HG03565 (cell line): ENCODE data around the gene TTBK1.

ENCODE experiments used
- ATAC-seq: cut with Tn5 transposase; IDR thresholded peaks from one replicate; pipeline ENCODE4 v1.9.1; 2021; ENCODE audit warnings: mild to moderate bottlenecking, moderate library complexity; ENCODE audit not compliant: unreplicated experiment

The TTBK1 gene

DNA sequence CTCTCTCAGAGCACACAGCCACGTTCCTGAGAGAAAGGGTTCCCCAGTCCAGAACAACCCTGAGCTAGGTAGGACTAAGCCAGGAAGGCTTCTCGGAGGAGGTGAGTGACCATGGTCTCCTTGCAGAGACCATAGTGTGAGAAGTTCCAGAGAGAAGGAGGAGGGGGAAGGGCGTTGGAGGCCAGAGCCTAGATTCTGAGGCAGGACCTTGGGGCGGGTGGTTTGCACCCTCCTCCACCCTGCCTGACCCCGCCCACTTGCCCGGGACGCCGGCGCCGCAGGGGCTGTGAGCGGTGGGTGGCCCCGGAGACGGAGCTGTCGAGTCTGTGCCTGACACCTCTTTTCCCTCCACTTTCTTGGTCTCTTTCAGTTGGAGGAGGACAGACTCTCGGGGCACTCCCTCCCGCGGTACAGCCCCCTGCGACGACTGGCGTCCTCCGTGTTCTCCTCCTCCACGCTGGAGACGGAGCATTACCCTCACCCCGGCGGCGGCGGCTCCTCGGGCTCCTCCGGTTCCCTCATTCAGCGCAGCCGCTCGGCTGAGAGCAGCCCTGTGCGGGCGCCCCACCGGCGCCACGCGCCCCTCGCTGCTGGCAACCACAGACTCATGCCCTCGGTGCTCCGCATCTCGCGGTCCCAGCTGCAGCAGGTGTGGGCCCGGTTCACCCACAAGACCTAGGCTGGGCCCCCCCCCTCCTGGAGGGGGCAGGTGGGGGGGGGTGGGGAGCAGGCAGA lies 26.2 kb downstream of the TTBK1 start:
- ATAC-seq = no peak

DNA sequence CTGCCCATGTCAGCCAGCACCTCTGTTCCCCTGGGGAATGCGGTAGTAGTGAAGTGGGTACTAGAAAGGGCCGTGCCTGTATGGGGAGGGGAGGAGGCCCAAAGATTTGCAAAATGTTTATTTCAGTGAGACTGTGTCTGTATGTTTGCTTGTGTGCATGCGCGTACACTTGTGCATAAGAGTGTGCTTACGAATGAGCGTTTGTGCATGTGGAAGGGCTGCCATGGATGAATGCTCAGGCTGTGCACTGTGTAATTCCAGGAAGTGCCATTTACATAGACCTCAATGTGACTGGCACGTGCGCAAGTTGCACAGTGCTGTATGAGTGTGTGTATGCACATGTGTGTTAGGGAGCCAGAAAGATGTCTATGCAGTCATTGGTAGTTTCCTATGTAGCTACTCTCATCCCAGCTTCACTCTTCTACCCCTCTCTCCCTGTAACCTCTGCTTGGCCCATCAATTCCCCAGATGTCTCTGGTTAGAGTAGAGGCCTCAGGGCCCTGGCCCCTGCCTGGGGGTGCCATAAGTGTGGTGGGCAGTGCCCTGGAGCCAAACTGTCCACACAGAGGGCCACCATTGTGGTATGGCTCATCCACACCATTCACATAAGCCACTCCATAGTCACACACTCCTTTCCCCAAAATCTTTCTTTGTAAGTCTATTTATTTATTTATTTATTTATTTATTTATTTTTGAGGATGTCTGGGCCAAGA lies 28.0 kb downstream of the TTBK1 start:
- ATAC-seq = no peak

DNA sequence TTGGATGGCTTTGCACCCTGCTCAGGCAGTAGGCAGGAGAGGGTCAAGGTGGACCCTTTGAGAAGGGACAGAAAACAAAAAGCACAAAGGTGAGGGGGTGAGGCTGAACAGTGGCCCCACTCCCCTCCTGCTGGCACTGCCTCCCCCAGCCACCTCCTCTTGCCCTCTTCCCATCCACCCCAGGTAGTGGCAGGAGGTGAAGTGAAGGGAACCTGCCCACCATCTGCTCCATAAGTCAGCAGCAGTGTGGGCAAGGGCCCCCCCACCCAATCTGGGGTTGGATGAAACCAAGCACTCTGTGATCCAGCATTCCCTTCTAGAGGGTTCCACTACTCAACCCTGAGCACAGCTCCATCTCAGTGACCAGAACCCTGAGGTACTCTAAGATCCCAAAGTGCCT lies 28.7 kb downstream of the TTBK1 start:
- ATAC-seq = no peak

DNA sequence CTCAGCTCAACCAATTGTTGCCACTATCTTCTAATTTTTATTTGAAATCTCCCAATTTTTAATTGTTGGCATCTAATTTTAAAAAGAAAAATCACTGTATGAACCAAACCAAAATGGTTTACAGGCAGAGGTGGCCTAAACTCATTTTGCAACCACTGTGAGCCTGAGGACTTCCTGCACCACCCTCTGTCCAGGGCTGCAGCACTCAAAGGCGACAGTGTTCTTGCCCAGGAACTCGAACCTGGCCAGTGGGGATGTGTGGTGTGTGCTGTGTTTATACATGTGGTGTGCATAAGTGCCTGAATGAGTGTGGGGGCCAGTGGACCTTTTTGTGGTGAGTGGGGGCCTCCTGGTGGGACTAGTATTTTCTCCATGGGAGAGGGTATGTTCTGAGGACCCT lies 30.4 kb downstream of the TTBK1 start:
- no peak for ATAC-seq

DNA sequence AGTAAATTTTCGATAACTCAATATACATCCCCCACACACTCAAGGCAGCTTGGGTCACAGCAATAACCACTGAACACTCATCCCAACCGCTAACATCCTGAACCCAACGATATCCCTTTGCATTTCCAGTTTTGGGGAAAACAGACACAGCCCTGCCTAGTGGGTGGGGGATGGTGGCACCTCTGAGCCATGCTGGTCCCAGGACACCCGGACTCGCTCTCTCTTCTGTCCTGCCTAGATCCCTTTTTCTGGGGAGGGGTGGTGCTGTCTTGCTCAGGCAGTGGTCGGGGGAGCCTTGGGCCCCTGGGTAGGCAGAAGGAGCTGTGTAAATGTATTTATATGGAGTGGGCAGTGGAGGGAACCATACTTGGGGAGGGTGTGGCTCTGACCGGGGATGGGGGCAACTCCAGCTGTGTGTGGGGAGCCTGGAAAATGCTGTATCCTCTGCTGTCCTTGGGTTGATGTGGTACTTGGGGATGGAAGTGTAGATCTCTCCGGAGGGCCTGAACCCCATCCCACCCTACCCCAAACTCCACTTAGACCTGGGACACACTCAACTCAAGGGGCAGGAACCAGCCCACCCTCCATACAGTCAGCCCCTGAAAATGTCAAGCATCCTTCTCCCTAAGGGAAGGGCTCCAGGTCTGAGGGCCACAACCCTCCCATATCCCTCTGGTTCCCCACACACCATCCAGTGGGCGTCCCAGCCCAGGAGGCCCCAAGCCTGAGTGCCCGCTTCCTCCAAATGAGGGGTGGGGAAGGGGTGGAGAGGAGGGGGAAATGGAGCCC lies 31.0 kb downstream of the TTBK1 start:
- ATAC-seq = no peak

DNA sequence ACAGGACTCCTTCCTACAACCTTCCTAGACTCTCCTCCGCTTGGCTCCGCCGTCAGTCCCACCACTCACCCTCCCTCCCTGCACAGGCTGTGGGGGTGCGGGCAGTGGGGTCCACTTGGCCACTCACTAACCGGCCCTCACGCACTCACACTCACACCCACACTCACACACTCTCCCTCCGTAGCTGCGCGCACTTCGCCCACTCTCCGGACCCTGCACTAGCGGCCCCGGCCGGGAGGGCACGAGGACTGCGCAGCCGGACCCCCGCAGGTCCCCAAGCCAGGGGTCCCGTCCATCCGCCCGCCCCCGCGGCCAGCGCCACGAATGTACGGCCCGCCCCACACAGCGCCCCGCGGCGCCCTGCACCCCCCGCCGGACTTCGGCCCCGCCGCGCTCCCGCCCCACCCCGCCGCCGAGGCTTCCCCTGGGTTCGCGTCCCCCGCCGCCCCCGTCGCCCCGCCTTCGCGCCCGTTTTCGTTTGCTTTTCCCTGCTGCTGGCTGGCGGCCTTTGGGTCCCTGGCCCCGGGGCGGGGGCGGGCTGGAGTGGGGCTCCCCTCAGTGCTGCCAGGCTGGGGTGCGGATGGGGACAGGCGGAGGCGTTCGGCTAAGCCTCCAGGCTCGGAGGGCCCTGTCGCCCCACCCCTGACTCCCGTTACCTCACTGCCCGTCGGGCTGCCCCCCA lies 31.8 kb downstream of the TTBK1 start:
- ATAC-seq = no peak

DNA sequence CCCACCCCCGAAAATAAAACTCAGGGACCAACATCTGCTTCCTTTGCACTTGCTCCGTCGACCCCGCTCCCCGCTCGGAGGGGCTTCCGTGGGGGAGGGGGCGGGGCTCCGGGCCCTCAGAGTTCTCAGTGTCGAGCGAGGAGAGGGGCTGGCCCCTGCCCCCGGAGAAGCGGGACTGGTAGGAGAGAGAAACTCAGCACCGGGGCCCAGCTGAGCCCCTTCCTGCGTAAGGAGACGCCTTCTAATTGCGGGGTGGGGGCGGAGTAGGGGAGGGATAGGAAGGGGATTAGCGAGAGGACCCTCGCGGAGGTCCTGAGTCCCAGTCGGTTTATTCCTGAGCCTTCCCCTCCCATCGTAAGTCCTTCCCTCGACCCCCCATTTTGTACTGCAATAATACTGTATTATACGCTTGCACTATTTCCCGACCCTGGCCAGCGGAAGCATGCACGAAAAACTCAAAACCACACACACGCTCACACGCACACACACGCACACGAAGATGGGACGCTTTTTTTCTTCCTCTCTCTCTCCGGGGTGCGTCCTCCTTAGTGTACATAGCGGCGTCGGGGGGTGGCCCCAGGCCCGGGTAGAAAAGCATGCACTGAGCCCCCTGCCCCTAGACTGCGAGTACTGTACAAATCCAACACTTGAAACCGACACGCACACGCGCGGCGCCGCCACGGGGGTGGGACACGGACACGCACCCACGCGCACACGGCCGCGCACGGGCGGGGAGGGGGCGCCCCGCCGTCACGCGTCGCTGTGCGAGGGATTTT lies 32.7 kb downstream of the TTBK1 start:
- no peak for ATAC-seq

DNA sequence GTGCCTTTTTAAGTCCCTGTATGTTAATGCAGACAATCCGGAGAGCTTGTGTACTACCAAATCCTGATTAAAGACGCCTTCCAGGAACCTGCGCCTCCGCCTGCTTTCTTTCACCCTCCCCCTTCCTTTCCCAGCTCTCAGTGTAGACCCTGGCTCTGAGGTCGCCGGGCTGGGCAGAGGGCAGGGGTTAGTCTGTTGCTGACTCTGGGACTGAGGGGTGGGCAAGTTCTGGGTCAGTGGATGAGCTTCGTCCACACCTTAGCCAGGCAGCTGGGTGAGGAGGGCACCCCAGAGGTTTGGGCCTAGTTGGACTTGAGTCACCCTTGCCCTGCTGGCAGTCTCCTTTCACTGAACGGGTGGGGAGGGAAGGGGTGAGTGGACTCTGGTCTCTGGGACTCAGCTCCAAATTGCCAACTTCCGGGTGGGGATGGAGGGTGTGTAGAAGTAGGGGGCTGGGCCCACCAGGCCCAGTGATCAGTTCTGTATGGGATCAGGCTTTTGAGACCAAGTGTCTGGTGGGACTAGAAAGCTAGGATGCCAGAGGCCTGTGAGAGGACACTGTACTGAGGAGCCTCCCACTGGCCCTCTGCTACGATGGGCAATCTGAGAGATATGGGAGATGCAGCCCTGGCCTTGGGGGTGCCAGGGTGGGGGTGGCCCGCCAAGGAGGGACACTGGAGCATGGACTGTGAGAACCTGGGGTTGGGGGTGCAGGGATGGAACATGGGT lies 33.5 kb downstream of the TTBK1 start:
- no peak for ATAC-seq

DNA sequence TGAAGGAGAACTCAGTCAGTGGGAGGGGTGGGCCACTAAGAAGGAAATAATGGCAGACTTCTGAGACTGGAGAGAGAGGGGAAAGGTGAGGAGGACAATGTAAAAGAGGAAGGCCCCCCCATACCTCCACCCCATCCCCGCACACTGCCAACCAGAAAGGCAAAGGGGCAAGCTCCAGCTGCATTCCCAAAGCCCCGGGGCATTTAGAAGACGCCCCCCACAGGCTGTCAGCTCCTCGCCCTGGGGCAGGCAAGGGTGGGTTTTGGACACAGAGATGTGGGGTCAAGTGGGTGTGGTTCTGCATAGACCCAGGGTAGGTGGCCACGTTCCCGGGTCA lies 34.0 kb downstream of the TTBK1 start:
- ATAC-seq = no peak

DNA sequence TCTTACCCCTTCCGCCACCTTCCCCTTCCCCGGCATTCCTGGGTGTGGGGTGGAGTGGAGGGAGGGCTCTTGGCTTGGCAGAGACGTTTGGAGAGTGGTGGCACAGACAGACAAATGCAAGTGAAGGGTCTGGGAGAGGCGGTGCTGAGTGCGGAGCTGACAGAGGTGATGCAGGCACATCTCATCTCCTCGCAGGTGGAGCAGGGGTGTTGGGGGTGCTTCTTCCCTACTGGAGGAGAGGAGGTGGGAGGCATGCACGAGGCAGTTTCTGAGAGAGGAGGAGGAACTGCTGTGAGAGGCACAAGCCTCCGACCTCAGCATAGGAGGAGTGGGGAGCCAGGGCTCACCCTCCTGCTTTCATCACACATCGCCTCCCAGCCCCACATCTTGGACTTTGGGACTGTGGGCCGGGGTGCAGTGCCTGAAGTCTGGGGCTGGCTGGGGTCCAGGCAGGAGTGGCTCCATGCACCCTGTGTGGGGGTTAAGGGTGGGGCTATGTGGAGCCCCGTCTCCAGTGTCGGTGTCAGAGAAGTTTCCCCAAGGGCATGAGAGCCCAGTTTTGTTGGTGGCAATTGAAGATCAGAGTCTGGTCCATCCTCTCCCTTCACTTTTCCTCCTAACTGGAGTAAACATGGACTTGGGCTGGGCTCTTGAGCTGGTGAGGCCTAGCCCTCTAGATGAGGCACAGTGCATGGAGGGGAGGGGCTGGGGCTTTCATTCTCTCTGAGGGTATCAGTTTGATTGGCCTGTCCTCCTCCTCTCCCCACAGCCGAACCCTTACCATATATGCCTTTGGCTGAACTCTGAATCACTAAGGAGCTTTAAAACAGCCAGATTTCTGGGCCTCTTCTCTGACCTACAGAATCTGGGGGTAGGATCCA lies 34.6 kb downstream of the TTBK1 start:
- no peak for ATAC-seq

DNA sequence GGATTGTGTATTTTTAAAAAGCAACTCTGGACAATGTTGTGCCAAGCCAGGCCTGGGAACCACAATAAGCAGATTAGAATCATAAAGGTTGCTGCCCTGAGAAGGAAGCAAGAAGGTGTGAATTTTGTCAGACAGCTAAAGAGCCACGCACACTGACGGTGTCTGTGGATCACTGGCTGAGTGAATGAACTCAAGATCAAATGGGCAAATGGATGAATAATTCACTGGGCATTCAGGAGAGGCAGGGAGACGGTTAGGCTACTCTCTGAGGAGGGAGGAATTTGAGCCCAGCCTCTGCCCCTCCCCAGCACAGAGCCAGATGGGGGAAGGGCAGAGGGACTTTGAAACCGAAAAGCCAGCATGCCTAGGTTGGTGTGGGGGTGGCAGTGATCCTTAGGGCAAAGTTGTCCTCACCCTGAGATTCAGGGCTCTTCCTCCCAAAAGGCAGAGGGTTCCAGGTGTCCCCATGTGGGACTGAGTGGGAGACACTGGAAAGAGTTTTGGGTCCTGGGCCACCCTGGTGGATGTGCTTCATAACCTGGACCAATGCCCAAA lies 35.3 kb downstream of the TTBK1 start:
- ATAC-seq = no peak

DNA sequence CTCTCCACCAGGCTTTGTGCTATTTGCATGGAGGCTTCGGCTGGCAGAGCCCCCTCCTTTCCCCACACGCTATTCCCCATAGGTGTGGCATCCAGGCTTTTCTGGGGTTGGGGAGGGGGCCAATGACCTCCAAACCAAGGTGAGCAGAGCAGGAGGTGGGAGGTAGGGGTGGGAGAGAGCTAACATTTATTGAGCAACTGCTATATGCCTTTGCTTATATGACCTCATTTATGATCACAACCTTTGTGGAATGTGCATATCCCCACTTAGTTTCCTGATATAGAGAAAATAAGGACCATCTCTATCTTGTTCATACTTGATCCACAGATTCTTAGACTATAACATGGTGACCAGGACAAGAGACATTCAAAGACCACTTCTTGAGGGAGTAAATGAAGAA lies 37.0 kb downstream of the TTBK1 start:
- ATAC-seq = no peak

DNA sequence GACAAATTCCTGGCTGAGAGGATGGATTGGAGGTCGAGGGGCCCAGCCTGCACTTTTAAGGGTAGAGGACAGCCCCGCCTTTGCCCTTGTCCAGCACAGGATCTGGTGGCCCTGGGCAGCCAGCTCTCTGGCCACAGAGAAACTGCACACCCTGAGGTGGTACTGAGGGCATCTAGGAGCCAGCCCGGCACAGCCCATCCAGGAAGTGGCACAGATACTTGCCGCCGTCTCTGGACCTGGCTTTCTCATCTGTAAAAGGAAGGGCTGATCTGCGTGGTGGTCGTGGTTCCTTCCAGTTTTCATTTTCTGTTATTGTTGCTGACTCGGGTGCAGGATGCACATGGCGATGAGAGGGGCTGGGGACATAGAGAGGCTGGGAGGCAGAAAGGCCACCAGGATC lies 38.8 kb downstream of the TTBK1 start:
- no peak for ATAC-seq

DNA sequence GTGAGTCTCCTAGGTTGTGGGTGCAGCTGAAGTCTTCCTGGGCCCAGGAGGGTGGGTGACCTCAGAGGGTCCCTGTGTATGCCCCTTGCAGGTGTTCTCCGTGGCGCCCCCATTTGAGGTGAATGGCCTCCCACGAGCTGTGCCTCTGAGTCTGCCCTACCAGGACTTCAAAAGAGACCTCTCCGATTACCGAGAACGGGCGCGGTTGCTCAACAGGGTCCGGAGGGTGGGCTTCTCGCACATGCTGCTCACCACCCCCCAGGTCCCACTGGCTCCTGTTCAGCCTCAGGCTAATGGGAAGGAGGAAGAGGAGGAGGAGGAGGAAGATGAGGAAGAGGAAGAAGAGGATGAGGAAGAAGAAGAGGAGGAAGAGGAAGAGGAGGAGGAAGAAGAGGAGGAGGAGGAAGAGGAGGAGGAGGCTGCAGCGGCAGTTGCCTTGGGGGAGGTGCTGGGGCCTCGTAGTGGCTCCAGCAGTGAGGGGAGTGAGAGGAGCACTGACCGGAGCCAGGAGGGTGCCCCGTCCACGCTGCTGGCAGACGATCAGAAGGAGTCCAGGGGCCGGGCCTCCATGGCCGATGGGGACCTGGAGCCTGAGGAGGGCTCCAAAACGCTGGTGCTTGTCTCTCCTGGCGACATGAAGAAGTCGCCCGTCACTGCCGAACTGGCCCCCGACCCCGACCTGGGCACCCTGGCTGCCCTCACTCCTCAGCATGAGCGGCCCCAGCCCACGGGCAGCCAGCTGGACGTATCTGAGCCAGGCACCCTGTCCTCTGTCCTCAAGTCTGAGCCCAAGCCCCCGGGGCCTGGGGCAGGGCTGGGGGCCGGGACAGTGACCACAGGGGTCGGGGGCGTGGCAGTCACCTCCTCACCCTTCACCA lies 39.6 kb downstream of the TTBK1 start:
- no peak for ATAC-seq

DNA sequence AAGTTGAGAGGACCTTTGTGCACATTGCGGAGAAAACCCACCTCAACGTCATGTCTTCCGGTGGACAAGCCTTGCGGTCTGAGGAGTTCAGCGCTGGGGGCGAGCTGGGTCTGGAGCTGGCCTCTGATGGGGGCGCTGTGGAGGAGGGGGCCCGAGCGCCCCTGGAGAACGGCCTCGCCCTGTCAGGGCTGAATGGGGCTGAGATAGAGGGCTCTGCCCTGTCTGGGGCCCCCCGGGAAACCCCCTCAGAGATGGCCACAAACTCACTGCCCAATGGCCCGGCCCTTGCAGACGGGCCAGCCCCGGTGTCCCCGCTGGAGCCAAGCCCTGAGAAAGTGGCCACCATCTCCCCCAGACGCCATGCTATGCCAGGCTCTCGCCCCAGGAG lies 40.2 kb downstream of the TTBK1 start:
- no peak for ATAC-seq

DNA sequence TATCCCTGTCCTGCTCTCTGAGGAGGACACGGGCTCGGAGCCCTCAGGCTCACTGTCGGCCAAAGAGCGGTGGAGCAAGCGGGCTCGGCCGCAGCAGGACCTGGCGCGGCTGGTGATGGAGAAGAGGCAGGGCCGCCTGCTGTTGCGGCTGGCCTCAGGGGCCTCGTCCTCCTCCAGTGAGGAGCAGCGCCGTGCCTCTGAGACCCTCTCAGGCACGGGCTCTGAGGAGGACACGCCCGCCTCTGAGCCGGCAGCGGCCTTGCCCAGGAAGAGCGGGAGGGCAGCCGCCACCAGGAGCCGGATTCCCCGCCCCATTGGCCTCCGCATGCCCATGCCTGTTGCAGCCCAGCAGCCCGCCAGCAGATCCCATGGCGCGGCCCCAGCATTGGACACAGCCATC lies 40.6 kb downstream of the TTBK1 start:
- no peak for ATAC-seq

DNA sequence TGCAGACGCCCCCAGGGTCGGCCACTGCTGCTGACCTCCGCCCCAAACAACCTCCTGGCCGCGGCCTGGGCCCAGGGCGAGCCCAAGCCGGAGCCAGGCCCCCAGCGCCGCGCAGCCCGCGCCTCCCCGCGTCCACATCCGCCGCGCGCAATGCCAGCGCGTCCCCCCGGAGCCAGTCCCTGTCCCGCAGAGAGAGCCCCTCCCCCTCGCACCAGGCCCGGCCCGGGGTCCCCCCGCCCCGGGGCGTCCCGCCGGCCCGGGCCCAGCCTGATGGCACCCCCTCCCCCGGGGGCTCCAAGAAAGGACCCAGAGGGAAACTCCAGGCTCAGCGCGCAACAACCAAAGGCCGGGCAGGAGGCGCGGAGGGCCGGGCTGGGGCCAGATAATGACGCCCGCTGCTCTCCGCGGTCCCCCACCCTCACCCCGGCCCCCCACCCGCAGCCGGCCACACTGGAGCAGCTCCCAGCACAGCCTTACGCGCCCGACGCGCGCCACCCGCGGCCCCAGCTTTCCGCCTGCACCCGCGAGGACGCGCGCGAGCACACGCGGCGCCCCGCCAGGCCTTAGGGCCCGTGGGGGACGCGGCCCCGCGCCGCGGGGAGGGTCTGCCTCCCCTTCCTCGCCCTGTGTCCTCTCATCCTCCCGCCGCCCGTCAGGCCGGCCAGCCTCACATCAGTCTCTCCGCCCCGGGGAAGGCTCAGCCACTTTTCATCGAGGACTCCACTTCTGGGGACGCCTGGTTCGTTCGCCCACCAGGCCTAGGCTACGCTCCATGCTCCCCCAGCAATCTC lies 41.9 kb downstream of the TTBK1 start:
- no peak for ATAC-seq
